Esophagus squamous epithelium (tissue), 4 donors: ENCODE measurements around the gene CEMIP.

ENCODE experiments used
- CTCF ChIP-seq, 6 experiments: fragments of 450-650 bp in 4 of 6; fragments of 200-600 bp in 2 of 6; sonication (generic) in 2 of 6; IDR thresholded peaks; one replicate each; pipeline ENCODE4 v1.5.1; 2016 to 2019; ENCODE audit warnings: antibody characterized with exemption in 6 of 6, mild to moderate bottlenecking in 4 of 6, moderate library complexity in 4 of 6
- POLR2A ChIP-seq, 4 donors: fragments of 450-650 bp; IDR thresholded peaks; one replicate each; pipeline ENCODE4 v1.6.1; 2017; ENCODE audit warnings: antibody characterized with exemption in 4 of 4, mild to moderate bottlenecking in 4 of 4, moderate library complexity in 3 of 4

GRCh38 chr15:80835336-80835735 lies 56.2 kb downstream of the CEMIP start:
- TF ChIP-seq POLR2A (IDR thresholded peaks at IDR 0.05) (no peak), CTCF (IDR thresholded peaks at IDR 0.05) (peak in 1 of 6 experiments; percentile 35)
